Peyer's patch (tissue), 4 donors: ENCODE data around the gene C3orf52.

Source experiments
- CTCF ChIP-seq, 6 experiments: fragments of 450-650 bp in 4 of 6; fragments of 200-600 bp in 2 of 6; sonication (generic) in 1 of 6; IDR thresholded peaks; one replicate each; pipeline ENCODE4 v1.5.1; 2017 to 2019; ENCODE audit warnings: antibody characterized with exemption in 6 of 6, mild to moderate bottlenecking in 3 of 6, moderate library complexity in 1 of 6
- POLR2A ChIP-seq, 2 donors: fragments of 450-650 bp; IDR thresholded peaks; one replicate each; pipeline ENCODE4 v1.5.1; 2017; ENCODE audit warnings: antibody characterized with exemption in 2 of 2, mild to moderate bottlenecking in 2 of 2, moderate library complexity in 2 of 2

GRCh38 chr3:112138219-112138969 lies 52.2 kb downstream of the C3orf52 start:
- TF ChIP-seq CTCF (IDR thresholded peaks at IDR 0.05) (no peak), POLR2A (IDR thresholded peaks at IDR 0.05) (no peak)
